ENCODE results near the gene LCE1C.

GRCh38 chr1:152823294-152823693 lies 16.8 kb upstream of the LCE1C start:
- TF ChIP-seq, protein P1, sequence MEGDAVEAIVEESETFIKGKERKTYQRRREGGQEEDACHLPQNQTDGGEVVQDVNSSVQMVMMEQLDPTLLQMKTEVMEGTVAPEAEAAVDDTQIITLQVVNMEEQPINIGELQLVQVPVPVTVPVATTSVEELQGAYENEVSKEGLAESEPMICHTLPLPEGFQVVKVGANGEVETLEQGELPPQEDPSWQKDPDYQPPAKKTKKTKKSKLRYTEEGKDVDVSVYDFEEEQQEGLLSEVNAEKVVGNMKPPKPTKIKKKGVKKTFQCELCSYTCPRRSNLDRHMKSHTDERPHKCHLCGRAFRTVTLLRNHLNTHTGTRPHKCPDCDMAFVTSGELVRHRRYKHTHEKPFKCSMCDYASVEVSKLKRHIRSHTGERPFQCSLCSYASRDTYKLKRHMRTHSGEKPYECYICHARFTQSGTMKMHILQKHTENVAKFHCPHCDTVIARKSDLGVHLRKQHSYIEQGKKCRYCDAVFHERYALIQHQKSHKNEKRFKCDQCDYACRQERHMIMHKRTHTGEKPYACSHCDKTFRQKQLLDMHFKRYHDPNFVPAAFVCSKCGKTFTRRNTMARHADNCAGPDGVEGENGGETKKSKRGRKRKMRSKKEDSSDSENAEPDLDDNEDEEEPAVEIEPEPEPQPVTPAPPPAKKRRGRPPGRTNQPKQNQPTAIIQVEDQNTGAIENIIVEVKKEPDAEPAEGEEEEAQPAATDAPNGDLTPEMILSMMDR (IDR thresholded peaks at IDR 0.05; ENCODE audit: borderline replicate concordance, extremely low read depth, low read length, poor library complexity, severe bottlenecking) = no peak
- no peak for TF ChIP-seq EZH2 (IDR thresholded peaks at IDR 0.05; ENCODE audit: borderline replicate concordance, low read depth, low read length, severe bottlenecking)
